Fibroblast of gingiva (primary cell): ENCODE measurements around the gene CPA1.

ENCODE experiments used
- DNase-seq: peaks from one replicate; pipeline ENCODE4 v3.0.0-alpha.2; 2011; ENCODE audit warnings: low read depth

CPA1 gene

GRCh38 chr7:130430115-130430514 lies 49.8 kb downstream of the CPA1 start:
- no peak for DNase-seq

GRCh38 chr7:130430841-130431666 lies 50.8 kb downstream of the CPA1 start:
- DNase-seq, result peak; percentile 66

- DNase-seq, result no peak
Observed at GRCh38 chr7:130432886-130433285, 52.6 kb downstream of the CPA1 start.

- DNase-seq, result no peak
Observed at GRCh38 chr7:130433301-130433700, 53.0 kb downstream of the CPA1 start.

- DNase-seq, result peak; percentile 22
Observed at GRCh38 chr7:130435311-130435854, 55.1 kb downstream of the CPA1 start.

GRCh38 chr7:130436253-130436652 lies 56.0 kb downstream of the CPA1 start:
- no peak for DNase-seq
